ENCODE measurements around the gene EXD3.
A peak's percentile ranks its signal among the peaks of the same experiment; 100 is the strongest.
"Not testable (repeated sequence)": the region's sequence is repeated elsewhere in the genome, so short reads cannot be mapped to it uniquely, and the experiment has no call there.

The EXD3 gene

DNA sequence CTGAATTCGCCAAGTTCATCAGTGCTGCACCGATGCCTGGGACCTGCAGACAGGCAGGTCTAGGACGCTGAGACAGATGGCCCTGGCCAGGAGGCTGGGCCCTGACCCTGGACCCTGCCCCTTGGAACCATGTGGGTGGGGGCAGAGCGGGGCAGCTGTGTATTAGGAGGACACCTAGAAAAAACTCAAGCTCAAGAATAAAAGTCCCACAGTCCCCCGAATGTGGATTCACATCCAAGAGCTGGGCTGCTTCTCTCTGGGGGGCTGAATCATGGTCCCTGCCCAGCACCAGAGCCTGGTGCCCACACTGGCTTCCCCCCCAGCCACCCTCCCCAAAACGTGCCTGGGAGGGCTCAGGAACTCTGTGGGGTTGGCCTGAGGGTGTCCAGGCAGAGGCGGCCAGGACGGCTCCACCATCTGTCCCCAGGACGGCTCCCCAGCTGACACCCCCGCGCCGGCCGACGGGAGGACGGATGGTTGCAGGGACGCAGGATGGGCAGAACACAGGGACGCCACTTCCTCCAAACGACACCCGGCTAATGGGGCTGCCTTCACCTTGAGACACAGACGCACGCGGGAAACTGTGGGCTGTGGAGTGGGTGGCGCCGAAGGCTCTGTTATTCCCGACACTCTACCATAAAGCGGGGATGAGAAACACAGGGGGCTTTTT, 34.9 kb downstream of the EXD3 start:
- H3K27ac ChIP-seq, result no peak overlapping the region
- POLR2A ChIA-PET (ENCODE audit: low non-redundant PET), result interaction anchor here (0.5 kb wide), 1 partner anchor 35 kb away, joined by 3 read pairs; the partner anchor contains the start of genes EXD3 and NOXA1
- DNase-seq (ENCODE audit: low spot score), result no peak
- TF ChIP-seq, protein P1, sequence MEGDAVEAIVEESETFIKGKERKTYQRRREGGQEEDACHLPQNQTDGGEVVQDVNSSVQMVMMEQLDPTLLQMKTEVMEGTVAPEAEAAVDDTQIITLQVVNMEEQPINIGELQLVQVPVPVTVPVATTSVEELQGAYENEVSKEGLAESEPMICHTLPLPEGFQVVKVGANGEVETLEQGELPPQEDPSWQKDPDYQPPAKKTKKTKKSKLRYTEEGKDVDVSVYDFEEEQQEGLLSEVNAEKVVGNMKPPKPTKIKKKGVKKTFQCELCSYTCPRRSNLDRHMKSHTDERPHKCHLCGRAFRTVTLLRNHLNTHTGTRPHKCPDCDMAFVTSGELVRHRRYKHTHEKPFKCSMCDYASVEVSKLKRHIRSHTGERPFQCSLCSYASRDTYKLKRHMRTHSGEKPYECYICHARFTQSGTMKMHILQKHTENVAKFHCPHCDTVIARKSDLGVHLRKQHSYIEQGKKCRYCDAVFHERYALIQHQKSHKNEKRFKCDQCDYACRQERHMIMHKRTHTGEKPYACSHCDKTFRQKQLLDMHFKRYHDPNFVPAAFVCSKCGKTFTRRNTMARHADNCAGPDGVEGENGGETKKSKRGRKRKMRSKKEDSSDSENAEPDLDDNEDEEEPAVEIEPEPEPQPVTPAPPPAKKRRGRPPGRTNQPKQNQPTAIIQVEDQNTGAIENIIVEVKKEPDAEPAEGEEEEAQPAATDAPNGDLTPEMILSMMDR (conservative IDR thresholded peaks at IDR 0.05; ENCODE audit: low read depth), result no peak
- CTCF ChIA-PET, result interaction anchor here (0.7 kb wide), 1 partner anchor 68 kb away, joined by 4 read pairs; no protein-coding TSS in a partner anchor

DNA sequence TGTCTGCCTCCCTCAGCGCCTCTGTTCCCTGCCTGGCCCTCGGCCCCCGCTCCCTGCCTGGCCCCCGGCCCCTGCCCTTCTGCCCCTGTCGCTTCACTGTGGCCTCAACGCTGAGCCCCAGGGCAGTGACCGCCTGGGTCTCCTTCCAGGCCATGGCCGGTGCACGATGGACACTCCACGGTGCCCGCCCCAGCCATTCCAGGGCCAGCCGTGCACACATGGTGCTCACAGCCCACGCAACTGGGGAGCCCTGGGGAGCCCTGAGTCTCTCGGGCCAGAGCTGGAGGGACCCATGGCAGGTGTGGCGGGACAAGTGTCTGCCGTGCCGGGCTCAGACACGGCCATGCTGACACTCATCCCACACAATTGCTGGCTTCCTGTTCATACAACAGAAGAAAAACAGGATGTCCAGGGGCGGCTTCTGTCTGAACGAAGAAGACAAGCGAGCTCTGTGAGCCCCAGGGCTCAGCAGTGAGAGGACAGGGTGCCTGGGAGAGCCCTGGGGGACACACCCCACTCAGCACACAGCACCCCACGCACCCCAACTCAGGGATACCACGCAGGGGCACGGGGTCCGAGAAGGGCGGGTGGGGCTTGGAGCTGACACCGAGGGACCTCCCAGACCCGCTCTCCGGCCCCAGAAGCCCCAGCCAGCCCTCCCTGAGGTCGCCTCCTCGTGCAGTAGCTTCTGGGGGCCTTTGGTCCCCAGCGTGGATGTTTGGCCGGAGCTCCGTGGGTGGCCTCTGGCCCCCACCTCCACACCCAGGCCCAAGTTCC, 35.7 kb downstream of the EXD3 start:
- ChIA-PET POLR2A (ENCODE audit: low non-redundant PET) (no interaction called here), CTCF (no interaction called here)
- TF ChIP-seq, protein P1 (conservative IDR thresholded peaks at IDR 0.05; ENCODE audit: low read depth), result no peak
- no peak for DNase-seq (ENCODE audit: low spot score)
- H3K27ac ChIP-seq, result no peak overlapping the region

DNA sequence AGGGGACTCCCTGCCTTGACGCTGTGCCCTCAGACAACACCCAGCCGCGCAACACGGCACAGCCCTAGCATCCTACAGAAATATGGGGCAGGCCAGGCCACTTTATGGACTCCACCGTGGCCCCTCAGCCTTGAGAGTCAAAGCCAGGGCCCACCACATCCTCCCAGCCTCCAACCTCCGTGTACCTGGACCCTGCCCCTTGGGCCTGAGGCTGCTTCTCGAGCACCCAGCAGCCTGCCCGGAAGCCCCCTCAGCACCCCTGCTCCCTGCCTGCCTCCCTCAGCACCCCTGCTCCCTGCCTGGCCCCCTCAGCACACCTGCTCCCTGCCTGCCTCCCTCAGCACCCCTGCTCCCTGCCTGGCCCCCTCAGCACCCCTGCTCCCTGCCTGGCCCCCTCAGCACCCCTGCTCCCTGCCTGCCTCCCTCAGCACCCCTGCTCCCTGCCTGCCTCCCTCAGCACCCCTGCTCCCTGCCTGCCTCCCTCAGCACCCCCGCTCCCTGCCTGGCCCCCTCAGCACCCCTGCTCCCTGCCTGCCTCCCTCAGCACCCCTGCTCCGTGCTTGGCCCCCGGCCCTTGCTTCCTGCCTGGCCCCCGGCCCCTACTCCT, 36.4 kb downstream of the EXD3 start:
- H3K27ac ChIP-seq; DNase-seq (ENCODE audit: low spot score); CTCF ChIA-PET; POLR2A ChIA-PET (ENCODE audit: low non-redundant PET): not testable (repeated sequence)

DNA sequence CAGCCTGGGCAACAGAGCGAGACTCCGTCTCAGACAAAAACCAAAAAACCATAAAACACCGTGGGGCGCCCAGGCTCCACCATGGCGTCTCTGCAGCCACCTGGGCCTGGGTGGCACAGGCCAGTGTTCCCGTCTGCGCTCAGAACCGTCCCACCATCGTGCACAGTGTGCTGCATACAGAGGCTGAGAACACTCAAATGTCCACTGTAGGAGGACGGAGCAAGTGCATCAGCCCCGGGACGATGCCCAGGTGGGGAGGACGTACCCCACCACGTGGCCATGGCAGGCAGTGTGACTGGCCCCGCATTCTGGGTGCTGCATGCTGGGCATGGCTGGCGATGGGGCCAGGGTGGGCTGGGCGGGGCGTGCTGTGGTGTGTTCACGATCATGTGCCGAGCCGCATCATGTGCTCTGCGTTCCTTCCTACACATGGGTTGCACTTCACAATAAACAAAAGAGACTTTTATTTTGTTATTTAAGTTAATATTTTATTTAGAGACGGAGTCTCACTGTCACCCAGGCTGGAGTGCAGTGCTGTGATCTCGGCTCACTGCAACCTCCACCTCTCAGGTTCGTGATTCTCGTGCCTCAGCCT, 37.8 kb downstream of the EXD3 start:
- ChIA-PET POLR2A (ENCODE audit: low non-redundant PET) (no interaction called here), CTCF (interaction anchor here (0.7 kb wide), 1 partner anchor 77 kb away, joined by 3 read pairs; no protein-coding TSS in a partner anchor)
- no peak for DNase-seq (ENCODE audit: low spot score)
- TF ChIP-seq, protein P1 (conservative IDR thresholded peaks at IDR 0.05; ENCODE audit: low read depth), result no peak
- H3K27ac ChIP-seq, result peak overlapping the region; percentile 3

DNA sequence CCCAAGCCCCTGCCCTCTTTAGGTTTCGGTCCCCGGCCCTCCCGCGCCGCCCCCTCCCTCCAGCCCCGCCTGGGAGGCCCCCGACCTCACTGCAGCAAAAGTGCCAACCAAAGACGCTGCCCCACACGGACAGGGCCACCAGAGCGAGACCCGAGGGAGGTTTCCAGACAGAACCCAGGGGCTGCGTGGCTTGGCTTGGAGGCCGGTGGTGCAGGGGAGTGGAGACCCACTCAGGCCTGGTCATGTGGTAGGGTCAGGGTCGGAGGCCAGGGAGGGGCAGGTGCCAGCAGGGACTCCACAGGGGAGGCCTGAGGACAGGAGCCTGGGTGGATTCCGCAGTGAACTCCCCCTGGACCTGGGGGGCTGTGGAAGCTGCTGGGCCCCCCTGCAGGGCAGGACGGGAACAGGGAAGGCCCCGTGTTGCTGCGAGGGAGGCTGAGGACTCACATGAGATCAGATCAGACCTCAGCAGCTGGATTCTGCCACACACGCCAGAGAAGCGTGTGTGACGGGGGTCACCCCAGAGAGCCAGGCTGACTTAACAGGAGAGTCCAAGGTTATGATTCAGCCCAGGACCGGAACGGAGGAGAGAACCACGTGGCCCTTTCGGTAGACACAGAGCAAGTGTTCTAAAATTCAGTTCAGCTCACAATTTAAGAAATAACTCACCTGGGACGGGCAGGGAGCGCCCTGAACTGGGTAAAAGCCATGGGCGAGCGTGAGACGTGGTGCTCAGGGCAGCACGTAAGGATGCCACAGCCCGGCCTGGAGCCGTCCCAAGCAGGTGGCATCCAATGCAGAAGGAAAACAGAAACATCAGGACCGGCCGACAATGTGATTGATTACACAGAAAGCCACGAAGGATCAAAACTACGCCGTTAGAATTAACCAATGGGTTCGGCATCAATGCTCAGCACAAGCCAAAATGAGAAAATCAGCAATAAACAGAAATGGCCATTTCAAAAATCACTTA, 38.9 kb downstream of the EXD3 start:
- TF ChIP-seq, protein P1 (conservative IDR thresholded peaks at IDR 0.05; ENCODE audit: low read depth), result no peak
- CTCF ChIA-PET, result interaction anchor here (0.7 kb wide), 1 partner anchor 76 kb away, joined by 3 read pairs; no protein-coding TSS in a partner anchor
- POLR2A ChIA-PET (ENCODE audit: low non-redundant PET), result no interaction called here
- no peak for DNase-seq (ENCODE audit: low spot score)
- H3K27ac ChIP-seq, result no peak overlapping the region

DNA sequence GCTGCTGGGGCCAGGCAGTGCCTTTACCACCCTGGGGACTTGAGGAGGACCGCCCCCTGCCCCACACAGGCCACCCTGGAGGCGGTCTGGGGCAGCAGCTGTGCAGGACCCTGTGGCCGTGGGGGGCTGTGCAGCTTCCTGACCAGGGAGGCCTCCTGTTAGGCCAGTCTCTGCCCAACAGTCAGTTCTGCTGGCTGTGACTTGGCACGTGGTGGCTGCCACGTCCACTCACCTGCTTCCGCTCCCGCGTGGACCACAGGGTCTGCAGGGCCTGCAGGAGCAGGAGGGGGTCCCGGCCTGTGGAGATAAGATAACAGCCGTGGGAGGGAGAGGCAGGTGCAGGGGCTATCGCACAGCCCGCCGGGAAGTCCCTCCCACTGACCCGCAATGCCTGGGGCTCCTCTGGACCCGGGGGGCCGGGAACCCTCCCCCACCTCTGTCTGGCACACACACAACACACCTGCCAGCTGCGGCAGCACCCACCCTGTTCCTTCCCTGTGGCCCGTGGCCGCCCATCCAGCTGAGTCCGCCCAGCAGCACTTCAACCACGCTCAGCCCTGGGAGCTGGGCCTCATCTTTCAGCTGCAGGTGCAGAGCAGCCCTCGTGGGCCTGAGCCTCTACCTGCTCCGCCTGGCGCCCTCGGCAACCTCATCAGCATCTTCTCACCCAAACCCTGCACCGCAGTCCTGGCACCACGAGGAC, 39.7 kb downstream of the EXD3 start:
- ChIA-PET CTCF (no interaction called here), POLR2A (ENCODE audit: low non-redundant PET) (no interaction called here)
- no peak for DNase-seq (ENCODE audit: low spot score)
- TF ChIP-seq, protein P1 (conservative IDR thresholded peaks at IDR 0.05; ENCODE audit: low read depth), result no peak
- H3K27ac ChIP-seq, result no peak overlapping the region

Data from RWPE1 (cell line).